Cardiac muscle cell (in vitro differentiated cells and primary cell): ENCODE results near the gene CCDC93. TPM values are rescaled to one million over a fixed set of nuclear protein-coding genes. Genes with fewer than 3 reads are reported as not detected.
"Not testable (repeated sequence)": the region's sequence is repeated elsewhere in the genome, so short reads cannot be mapped to it uniquely, and the experiment has no call there.

Source experiments
- DNase-seq, 2 donors: peaks; one replicate each; pipeline versions ENCODE4 v3.0.0 to v3.0.0-alpha.2; 2010 to 2017; ENCODE audit warnings: low read depth in 1 of 2, low spot score in 1 of 2
- H3K27ac ChIP-seq: fragments of 200-600 bp; sonication (generic); 2 replicates; pipeline ENCODE4 v1.5.1; 2016
- H3K27me3 ChIP-seq: fragments of 200-600 bp; sonication (generic); 2 replicates; pipeline ENCODE4 v1.6.0; 2016; ENCODE audit warnings: control low read depth
- H3K36me3 ChIP-seq: fragments of 200-600 bp; sonication (generic); 2 replicates; pipeline ENCODE4 v1.5.1; 2016; ENCODE audit warnings: control low read depth
- H3K4me1 ChIP-seq: fragments of 200-600 bp; sonication (generic); 2 replicates; pipeline ENCODE4 v1.8.1; 2017; ENCODE audit warnings: low read depth, mild to moderate bottlenecking, mixed run types
- H3K4me3 ChIP-seq: fragments of 200-600 bp; sonication (generic); 2 replicates; pipeline ENCODE4 v1.5.1; 2016; ENCODE audit warnings: mild to moderate bottlenecking
- H3K9me3 ChIP-seq: fragments of 200-600 bp; sonication (generic); 2 replicates; pipeline ENCODE4 v1.5.1; 2017; ENCODE audit warnings: low read depth, mild to moderate bottlenecking, control low read depth
- CTCF ChIP-seq: IDR thresholded peaks from 2 replicates; pipeline ENCODE4 v1.5.1; 2012; ENCODE audit warnings: low read depth, mild to moderate bottlenecking, low read length
- polyA plus RNA-seq: library from polyadenylated mRNA; unstranded; fragments of >200 nt; fragmentation: Nextera tagmentation; extraction: Ambion mirVana; gene quantifications from 2 replicates; pipeline ENCODE4 v1.2.1, GENCODE V29; 2016
- total RNA-seq: library from RNA; depleted of rRNA; stranded (reverse); fragments of >200 nt; gene quantifications from 2 replicates; pipeline ENCODE4 v1.2.3, GENCODE V29; 2016

Gene CCDC93
- total and polyA plus RNA-seq, 2 experiments from 2014 or later, result 16.9 to 20.8 TPM

DNA sequence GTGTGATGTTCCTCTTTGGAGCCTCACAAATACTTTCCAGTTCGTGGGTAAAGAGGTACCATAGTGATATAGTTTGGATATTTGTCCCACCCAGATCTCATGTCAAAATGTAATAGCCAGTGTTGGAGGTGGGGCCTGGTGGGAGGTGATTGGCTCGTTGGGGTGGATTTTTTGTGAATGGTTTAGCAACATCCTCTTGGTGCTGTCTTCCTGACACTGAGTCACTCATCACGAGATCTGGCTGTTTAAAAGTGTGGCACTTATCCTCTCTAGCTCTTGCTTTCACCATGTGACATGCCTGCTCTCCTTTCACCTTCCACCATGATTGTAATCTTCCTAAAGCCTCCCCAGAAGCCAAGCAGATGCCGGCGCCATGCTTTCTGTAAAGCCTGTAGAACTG lies 3.0 kb upstream of the CCDC93 start:
- no peak for TF ChIP-seq CTCF
- Histone ChIP-seq H3K27ac (no peak overlapping the region), H3K36me3 (no peaks in the 10 kb centered on the region), H3K4me1 (no peaks in the 10 kb centered on the region), H3K4me3 (no peak overlapping the region), H3K27me3 (peaks cover 30% of the 10 kb centered on the region), H3K9me3 (no peaks in the 10 kb centered on the region)
- DNase-seq, result no peak

GRCh38 chr2:118015761-118016160 lies 1.9 kb upstream of the CCDC93 start:
- H3K4me3 ChIP-seq, H3K27ac ChIP-seq, H3K9me3 ChIP-seq, DNase-seq, H3K36me3 ChIP-seq, H3K4me1 ChIP-seq: not testable (repeated sequence)
- H3K27me3 ChIP-seq, result peaks cover 30% of the 10 kb centered on the region

- H3K27me3 ChIP-seq, result peaks cover 30% of the 10 kb centered on the region
- no peak for TF ChIP-seq CTCF
- no peak for DNase-seq
- no peaks in the 10 kb centered on the region for H3K9me3 ChIP-seq
- H3K4me1 ChIP-seq, result no peaks in the 10 kb centered on the region
- no peak overlapping the region for H3K27ac ChIP-seq
- no peaks in the 10 kb centered on the region for H3K36me3 ChIP-seq
- H3K4me3 ChIP-seq, result peak overlapping the region; percentile 87
These were observed 588 bp upstream of the CCDC93 start for GRCh38 chr2:118014492-118014824.

- Histone ChIP-seq H3K9me3 (no peaks in the 10 kb centered on the region), H3K4me1 (no peaks in the 10 kb centered on the region), H3K27me3 (peaks cover 26% of the 10 kb centered on the region), H3K27ac (peak overlapping the region; percentile 54), H3K36me3 (peaks cover 3% of the 10 kb centered on the region), H3K4me3 (peak overlapping the region; percentile 87)
- no peak for TF ChIP-seq CTCF
- peak in 1 of 2 donors; percentile 63 for DNase-seq
These were observed 598 bp downstream of the CCDC93 start for GRCh38 chr2:118013221-118013723.

GRCh38 chr2:118012778-118013177 lies 1.1 kb downstream of the CCDC93 start:
- peak overlapping the region; percentile 87 for H3K4me3 ChIP-seq
- H3K9me3 ChIP-seq, result no peaks in the 10 kb centered on the region
- no peak overlapping the region for H3K27ac ChIP-seq
- H3K27me3 ChIP-seq, result peaks cover 24% of the 10 kb centered on the region
- no peak for DNase-seq
- H3K36me3 ChIP-seq, result peaks cover 8% of the 10 kb centered on the region
- H3K4me1 ChIP-seq, result no peaks in the 10 kb centered on the region
- no peak for TF ChIP-seq CTCF

- Histone ChIP-seq H3K27ac (no peak overlapping the region), H3K4me1 (no peaks in the 10 kb centered on the region), H3K9me3 (no peaks in the 10 kb centered on the region), H3K36me3 (peaks cover 18% of the 10 kb centered on the region), H3K27me3 (peaks cover 9% of the 10 kb centered on the region), H3K4me3 (no peak overlapping the region)
- TF ChIP-seq CTCF, result no peak
- DNase-seq, result no peak
These were observed 3.4 kb downstream of the CCDC93 start for GRCh38 chr2:118010473-118010872.
